NOMO-1 treated with DMSO at 0.1 percent for 48 hours (cell line): ENCODE measurements around the gene CHN2.

Experiments used
- DNase-seq: peaks from one replicate; lab custom pipeline; 2025; ENCODE audit not compliant: unreplicated experiment; lab: John Stamatoyannopoulos, UW

CHN2 gene

GRCh38 chr7:29359482-29360093 lies 165.0 kb downstream of the CHN2 start:
- no peak for DNase-seq

- no peak for DNase-seq
Observed at GRCh38 chr7:29360633-29361625, 166.4 kb downstream of the CHN2 start.

GRCh38 chr7:29362380-29362779 lies 167.8 kb downstream of the CHN2 start:
- no peak for DNase-seq

DNA sequence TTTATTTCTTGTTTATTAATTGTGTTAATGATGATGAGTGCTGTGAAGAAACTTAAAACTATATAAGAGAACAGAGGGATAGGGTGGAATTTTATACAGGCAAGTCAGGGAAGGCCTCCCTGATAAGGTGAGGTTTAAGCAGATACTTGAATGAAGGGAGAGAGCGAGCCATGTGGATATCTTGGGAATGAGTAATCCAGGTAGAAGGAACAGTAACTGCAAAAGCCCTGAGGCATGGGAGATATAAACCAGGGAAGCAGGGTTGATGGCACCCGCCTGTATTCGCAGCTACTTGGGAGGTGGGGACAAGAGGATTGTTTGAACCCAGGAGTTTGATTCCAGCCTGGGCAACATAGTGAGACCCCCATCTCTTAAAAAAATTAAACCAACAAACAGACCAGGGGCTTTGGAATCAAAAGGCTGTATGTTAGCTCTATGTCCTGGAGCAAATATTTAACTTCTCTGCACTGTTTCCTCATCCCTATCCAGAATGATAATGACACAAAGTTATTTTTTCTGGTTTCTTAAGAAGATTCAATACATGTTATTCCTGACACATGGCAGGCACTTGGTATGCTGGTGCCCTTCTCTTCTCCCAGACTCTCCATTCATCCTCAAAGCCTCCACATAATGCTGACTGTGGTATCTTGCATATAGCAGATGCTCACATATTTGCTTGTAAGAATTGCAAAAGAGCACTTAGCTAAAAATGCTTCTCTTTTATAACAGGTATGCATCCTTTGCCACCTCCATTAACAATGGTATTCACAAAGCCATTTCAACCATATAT lies 169.3 kb downstream of the CHN2 start:
- DNase-seq = no peak

DNA sequence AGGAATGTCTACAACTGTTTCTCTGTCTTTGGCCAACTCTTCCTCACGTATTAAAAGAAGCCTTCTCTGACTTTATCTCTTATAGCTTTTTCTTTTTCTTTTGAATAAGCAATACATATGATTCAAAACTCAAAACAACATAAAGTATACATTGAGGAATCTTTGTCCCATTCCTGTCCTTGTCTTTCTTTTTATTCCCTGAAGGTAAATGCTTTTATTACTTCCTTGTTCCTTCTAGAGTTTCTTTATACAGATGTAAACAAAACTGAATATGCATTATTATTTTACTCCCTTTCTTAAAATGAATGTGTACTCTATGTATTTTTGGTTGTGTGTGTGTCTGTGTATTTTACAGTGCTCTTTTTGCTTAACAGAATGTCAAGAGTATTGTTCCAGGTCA lies 170.1 kb downstream of the CHN2 start:
- DNase-seq = no peak

DNA sequence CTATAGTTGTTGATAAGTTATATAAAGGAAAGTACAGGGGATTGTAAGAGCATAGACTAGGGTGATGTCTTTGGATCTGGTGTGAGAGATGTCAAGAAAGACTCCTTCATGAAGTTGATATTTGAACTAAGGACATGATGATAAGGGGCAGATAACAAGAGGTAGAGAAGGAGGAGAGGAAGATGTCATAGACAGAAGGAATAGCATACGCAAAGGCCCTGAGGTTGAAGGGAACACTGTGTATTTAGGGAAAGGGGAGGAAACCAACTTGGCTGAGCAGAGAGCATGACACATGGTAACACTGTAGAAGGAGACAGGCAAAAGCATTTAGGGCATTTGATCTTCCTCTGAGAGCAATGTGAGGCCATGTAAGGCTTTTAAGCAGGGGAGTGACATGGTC lies 170.8 kb downstream of the CHN2 start:
- no peak for DNase-seq

DNA sequence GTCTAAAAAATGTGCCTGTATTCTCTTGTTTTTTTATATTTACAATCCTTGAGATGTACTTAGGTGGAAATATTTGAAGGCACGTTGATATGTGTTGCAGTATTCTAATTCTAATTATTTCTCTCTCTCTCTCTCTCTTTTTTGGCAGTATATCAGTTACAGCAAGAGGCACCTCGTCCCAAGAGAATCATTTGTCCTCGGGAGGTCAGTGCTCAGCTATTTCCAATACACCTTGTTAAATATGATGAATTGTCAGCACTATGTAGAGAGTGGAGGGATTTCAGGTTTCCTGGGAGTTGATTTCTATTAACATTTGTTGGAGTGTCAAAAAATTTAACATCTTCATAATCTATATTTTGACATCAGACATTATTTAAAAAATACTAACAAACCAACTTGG lies 173.2 kb downstream of the CHN2 start:
- no peak for DNase-seq

- no peak for DNase-seq
Observed at GRCh38 chr7:29369909-29370488, 175.4 kb downstream of the CHN2 start.

GRCh38 chr7:29370531-29371314 lies 176.1 kb downstream of the CHN2 start:
- no peak for DNase-seq

- DNase-seq = no peak
Observed at GRCh38 chr7:29371472-29371871, 176.9 kb downstream of the CHN2 start.

DNA sequence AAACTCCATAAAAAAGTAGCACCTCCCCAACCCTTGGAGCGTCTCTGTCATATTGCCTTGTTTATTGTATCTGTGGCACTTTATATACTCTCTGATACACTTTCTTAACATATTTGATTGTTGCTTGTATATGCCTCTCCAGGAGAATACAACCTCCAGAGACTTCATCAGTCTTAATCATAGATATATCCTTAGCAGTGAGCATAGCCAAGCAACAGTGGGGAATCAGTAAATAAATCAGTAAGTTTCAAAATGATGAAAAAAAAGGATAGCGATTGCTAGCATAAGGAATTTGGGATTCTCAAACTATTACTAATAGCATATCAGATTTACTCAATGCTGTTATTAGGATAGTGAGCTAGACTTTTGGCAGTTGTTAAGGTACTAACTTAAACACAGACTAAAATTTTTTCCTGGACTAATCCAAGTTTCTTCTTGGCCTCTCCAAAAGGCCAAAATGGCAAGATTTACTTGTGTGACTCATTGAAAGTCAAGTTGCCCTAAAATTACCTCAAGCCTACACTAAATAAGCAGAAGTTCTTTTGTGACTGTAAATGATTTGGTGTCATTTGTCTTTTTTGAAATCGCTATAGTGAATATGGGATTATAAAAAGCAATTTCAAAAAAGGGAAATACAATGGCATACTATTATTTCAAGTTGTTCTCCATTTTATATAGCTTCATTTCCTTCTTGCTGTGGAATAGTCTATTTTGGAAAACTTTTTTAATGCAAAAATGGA lies 177.9 kb downstream of the CHN2 start:
- peak; percentile 43 for DNase-seq

GRCh38 chr7:29375641-29376562 lies 181.3 kb downstream of the CHN2 start:
- no peak for DNase-seq

DNA sequence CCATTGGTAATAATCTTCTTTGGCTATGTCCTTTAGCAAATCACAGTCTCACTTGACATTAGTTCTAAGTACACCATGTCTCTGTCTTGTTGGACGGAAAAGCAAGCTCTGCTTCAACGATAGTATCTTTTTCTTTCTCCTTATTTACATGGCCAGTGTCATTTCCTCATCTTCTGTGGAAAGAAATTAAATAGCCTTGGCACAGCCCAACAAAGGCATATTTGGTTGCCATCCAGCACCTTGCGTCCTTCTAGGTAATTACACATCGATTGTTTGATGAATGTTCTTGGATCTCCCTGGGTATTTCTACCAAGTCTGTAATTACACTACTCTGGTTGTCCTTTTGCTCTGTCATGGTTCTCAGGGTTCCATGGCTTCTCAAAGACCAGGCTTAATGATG lies 183.1 kb downstream of the CHN2 start:
- no peak for DNase-seq

- no peak for DNase-seq
Observed at GRCh38 chr7:29379551-29379950, 185.0 kb downstream of the CHN2 start.

GRCh38 chr7:29381206-29382094 lies 186.9 kb downstream of the CHN2 start:
- DNase-seq = no peak

DNA sequence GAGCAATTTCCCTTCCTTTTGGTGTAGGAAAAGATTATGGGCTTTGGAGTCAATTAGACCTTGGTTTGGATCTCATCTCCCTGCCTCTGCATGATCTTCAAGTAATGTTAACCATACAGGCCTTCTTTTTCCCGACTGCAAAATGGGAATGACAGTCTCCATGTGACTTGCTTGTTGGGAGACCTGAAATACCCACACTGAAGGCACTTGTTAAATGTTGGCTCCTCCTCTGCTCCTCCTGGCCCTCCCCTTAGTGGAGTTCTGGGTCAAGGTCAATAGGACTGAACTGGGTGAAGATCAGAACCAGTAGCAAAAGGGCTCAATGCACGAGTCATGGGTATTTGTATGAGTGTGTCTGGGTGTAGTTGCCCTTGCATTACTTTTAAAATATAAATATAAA lies 189.7 kb downstream of the CHN2 start:
- no peak for DNase-seq

DNA sequence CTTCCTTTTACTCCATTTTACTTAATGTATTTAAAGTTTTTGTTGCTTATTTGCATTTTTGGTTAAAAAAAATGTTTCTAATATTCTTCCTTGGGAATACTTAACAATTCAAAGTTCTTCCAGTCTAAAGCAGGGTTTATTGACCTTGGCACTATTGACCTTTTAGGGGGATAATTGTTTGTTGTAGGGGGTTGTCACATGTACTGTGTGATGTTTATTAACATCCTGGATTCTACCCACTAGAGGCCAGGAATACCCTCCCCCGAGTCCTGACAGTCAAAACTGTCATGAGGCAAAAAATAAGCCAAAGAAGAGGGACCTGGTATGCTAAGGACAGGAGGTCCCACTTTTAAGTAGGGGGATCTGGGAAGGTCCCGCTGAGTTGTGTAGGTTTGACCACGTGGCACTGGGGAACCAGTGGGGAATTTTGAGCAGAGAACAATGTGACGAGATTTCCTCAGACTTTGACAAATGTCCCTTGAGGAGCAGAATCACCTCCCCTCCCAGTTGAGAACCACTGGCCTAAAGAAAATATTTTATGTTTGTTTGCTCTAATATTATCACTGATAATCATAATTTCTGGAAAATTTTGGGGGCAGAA lies 190.7 kb downstream of the CHN2 start:
- no peak for DNase-seq
